ENCODE results near the gene TTC34.

The TTC34 gene

GRCh38 chr1:2641381-2642130 is 159.9 kb downstream of the TTC34 start:
- no peak for DNase-seq (ENCODE audit: low spot score)

- DNase-seq (ENCODE audit: low spot score): no peak
Observed at GRCh38 chr1:2640626-2641025, 160.9 kb downstream of the TTC34 start.

GRCh38 chr1:2639607-2640521 is 161.6 kb downstream of the TTC34 start:
- DNase-seq (ENCODE audit: low spot score): no peak

- DNase-seq (ENCODE audit: low spot score): no peak
Observed at GRCh38 chr1:2639203-2639602, 162.3 kb downstream of the TTC34 start.

GRCh38 chr1:2638466-2639115 is 162.9 kb downstream of the TTC34 start:
- no peak for DNase-seq (ENCODE audit: low spot score)

- no peak for DNase-seq (ENCODE audit: low spot score)
Observed at GRCh38 chr1:2637442-2638145, 163.9 kb downstream of the TTC34 start.

- peak; percentile 38 for DNase-seq (ENCODE audit: low spot score)
Observed at GRCh38 chr1:2636733-2637132, 164.8 kb downstream of the TTC34 start.

- no peak for DNase-seq (ENCODE audit: low spot score)
Observed at GRCh38 chr1:2635361-2636010, 166.0 kb downstream of the TTC34 start.

GRCh38 chr1:2633936-2634491 is 167.5 kb downstream of the TTC34 start:
- DNase-seq (ENCODE audit: low spot score): no peak

GRCh38 chr1:2633366-2633935 is 168.0 kb downstream of the TTC34 start:
- no peak for DNase-seq (ENCODE audit: low spot score)

GRCh38 chr1:2632561-2633361 is 168.7 kb downstream of the TTC34 start, which contains the start of gene MMEL1:
MMEL1 (minus strand) TSS chr1:2633016; CDS start chr1:2629484, 3,532 bp downstream.
- DNase-seq (ENCODE audit: low spot score): no peak

GRCh38 chr1:2632051-2632430 is 169.5 kb downstream of the TTC34 start:
- no peak for DNase-seq (ENCODE audit: low spot score)

- DNase-seq (ENCODE audit: low spot score): no peak
Observed at GRCh38 chr1:2631136-2632050, 170.1 kb downstream of the TTC34 start.

GRCh38 chr1:2630498-2631135 is 170.9 kb downstream of the TTC34 start:
- DNase-seq (ENCODE audit: low spot score): no peak

GRCh38 chr1:2629627-2630497 is 171.6 kb downstream of the TTC34 start:
- no peak for DNase-seq (ENCODE audit: low spot score)

GRCh38 chr1:2628933-2629626 is 172.4 kb downstream of the TTC34 start:
- DNase-seq (ENCODE audit: low spot score): no peak
